Vagina (tissue), 2 donors: ENCODE results near the gene TNFRSF1B.

Source experiments
- POLR2A ChIP-seq, 2 donors: fragments of 450-650 bp; IDR thresholded peaks; one replicate each; pipeline ENCODE4 v1.6.1; 2017; ENCODE audit warnings: antibody characterized with exemption in 2 of 2, mild to moderate bottlenecking in 2 of 2, moderate library complexity in 2 of 2
- TF ChIP-seq, protein P1 (sequence below), 3 experiments: fragments of 450-650 bp in 2 of 3; fragments of 200-600 bp in 1 of 3; sonication (generic) in 1 of 3; IDR thresholded peaks; one replicate each; pipeline ENCODE4 v1.5.1; 2017 to 2019; ENCODE audit warnings: antibody characterized with exemption in 3 of 3, mild to moderate bottlenecking in 2 of 3, moderate library complexity in 2 of 3

- no peak for TF ChIP-seq POLR2A (IDR thresholded peaks at IDR 0.05)
- TF ChIP-seq, protein P1, sequence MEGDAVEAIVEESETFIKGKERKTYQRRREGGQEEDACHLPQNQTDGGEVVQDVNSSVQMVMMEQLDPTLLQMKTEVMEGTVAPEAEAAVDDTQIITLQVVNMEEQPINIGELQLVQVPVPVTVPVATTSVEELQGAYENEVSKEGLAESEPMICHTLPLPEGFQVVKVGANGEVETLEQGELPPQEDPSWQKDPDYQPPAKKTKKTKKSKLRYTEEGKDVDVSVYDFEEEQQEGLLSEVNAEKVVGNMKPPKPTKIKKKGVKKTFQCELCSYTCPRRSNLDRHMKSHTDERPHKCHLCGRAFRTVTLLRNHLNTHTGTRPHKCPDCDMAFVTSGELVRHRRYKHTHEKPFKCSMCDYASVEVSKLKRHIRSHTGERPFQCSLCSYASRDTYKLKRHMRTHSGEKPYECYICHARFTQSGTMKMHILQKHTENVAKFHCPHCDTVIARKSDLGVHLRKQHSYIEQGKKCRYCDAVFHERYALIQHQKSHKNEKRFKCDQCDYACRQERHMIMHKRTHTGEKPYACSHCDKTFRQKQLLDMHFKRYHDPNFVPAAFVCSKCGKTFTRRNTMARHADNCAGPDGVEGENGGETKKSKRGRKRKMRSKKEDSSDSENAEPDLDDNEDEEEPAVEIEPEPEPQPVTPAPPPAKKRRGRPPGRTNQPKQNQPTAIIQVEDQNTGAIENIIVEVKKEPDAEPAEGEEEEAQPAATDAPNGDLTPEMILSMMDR (IDR thresholded peaks at IDR 0.05): no peak
Observed at GRCh38 chr1:12123172-12123571, 43.6 kb upstream of the TNFRSF1B start.
